ENCODE results near the gene FAM78B. TPM values are rescaled to one million over a fixed set of nuclear protein-coding genes. Genes with fewer than 3 reads are reported as not detected.

Gene FAM78B
- total RNA-seq, 1 donor = not detected

- no peak for DNase-seq (ENCODE audit: low read depth)
- TF ChIP-seq, protein P1, sequence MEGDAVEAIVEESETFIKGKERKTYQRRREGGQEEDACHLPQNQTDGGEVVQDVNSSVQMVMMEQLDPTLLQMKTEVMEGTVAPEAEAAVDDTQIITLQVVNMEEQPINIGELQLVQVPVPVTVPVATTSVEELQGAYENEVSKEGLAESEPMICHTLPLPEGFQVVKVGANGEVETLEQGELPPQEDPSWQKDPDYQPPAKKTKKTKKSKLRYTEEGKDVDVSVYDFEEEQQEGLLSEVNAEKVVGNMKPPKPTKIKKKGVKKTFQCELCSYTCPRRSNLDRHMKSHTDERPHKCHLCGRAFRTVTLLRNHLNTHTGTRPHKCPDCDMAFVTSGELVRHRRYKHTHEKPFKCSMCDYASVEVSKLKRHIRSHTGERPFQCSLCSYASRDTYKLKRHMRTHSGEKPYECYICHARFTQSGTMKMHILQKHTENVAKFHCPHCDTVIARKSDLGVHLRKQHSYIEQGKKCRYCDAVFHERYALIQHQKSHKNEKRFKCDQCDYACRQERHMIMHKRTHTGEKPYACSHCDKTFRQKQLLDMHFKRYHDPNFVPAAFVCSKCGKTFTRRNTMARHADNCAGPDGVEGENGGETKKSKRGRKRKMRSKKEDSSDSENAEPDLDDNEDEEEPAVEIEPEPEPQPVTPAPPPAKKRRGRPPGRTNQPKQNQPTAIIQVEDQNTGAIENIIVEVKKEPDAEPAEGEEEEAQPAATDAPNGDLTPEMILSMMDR (IDR thresholded peaks at IDR 0.05; ENCODE audit: insufficient read depth, low read depth, low read length) = no peak
- no peak overlapping the region for H3K4me3 ChIP-seq (ENCODE audit: low read depth, low read length)
Observed at GRCh38 chr1:166090244-166090643, 76.6 kb downstream of the FAM78B start.

- TF ChIP-seq, protein P1 (IDR thresholded peaks at IDR 0.05; ENCODE audit: insufficient read depth, low read depth, low read length) = no peak
- no peak for DNase-seq (ENCODE audit: low read depth)
- H3K4me3 ChIP-seq (ENCODE audit: low read depth, low read length) = no peak overlapping the region
Observed at GRCh38 chr1:166089804-166090203, 77.0 kb downstream of the FAM78B start.

- DNase-seq (ENCODE audit: low read depth) = no peak
- no peak overlapping the region for H3K4me3 ChIP-seq (ENCODE audit: low read depth, low read length)
- TF ChIP-seq, protein P1 (IDR thresholded peaks at IDR 0.05; ENCODE audit: insufficient read depth, low read depth, low read length) = no peak
Observed at GRCh38 chr1:166088572-166088955, 78.2 kb downstream of the FAM78B start.

GRCh38 chr1:166087734-166088571 lies 78.8 kb downstream of the FAM78B start:
- H3K4me3 ChIP-seq (ENCODE audit: low read depth, low read length) = no peak overlapping the region
- no peak for DNase-seq (ENCODE audit: low read depth)
- TF ChIP-seq, protein P1 (IDR thresholded peaks at IDR 0.05; ENCODE audit: insufficient read depth, low read depth, low read length) = no peak

GRCh38 chr1:166086113-166086883 lies 80.5 kb downstream of the FAM78B start:
- TF ChIP-seq, protein P1 (IDR thresholded peaks at IDR 0.05; ENCODE audit: insufficient read depth, low read depth, low read length) = no peak
- H3K4me3 ChIP-seq (ENCODE audit: low read depth, low read length) = no peak overlapping the region
- no peak for DNase-seq (ENCODE audit: low read depth)

- DNase-seq (ENCODE audit: low read depth) = no peak
- no peak overlapping the region for H3K4me3 ChIP-seq (ENCODE audit: low read depth, low read length)
- TF ChIP-seq, protein P1 (IDR thresholded peaks at IDR 0.05; ENCODE audit: insufficient read depth, low read depth, low read length) = no peak
Observed at GRCh38 chr1:166084613-166085012, 82.2 kb downstream of the FAM78B start.

Data from fibroblast of villous mesenchyme (primary cell).